Measurements from ENCODE around the gene CDH26. TPM values are rescaled to one million over a fixed set of nuclear protein-coding genes. Genes with fewer than 3 reads are reported as not detected.
"Not testable (repeated sequence)": the region's sequence is repeated elsewhere in the genome, so short reads cannot be mapped to it uniquely, and the experiment has no call there.

CDH26 gene
- total and polyA plus RNA-seq, 10 of the 15 experiments (the other 5 are each of a cell fraction or from before 2014, with no cell fraction given) = 0.03 to 0.19 (median 0.08) TPM; not detected in 4

- TF ChIP-seq CREM (IDR thresholded peaks at IDR 0.05; ENCODE audit: low read depth) (no peak), ZNF207 (IDR thresholded peaks at IDR 0.05; ENCODE audit: borderline replicate concordance) (no peak), CEBPB (IDR thresholded peaks at IDR 0.05; ENCODE audit: borderline replicate concordance in 1 of 2, low read depth in 2 of 2, low read length in 2 of 2) (no peak), NRF1 (conservative IDR thresholded peaks at IDR 0.05; ENCODE audit: low read depth, low read length) (no peak)
Observed at GRCh38 chr20:60040471-60041162, 82.4 kb downstream of the CDH26 start (continued).

DNA sequence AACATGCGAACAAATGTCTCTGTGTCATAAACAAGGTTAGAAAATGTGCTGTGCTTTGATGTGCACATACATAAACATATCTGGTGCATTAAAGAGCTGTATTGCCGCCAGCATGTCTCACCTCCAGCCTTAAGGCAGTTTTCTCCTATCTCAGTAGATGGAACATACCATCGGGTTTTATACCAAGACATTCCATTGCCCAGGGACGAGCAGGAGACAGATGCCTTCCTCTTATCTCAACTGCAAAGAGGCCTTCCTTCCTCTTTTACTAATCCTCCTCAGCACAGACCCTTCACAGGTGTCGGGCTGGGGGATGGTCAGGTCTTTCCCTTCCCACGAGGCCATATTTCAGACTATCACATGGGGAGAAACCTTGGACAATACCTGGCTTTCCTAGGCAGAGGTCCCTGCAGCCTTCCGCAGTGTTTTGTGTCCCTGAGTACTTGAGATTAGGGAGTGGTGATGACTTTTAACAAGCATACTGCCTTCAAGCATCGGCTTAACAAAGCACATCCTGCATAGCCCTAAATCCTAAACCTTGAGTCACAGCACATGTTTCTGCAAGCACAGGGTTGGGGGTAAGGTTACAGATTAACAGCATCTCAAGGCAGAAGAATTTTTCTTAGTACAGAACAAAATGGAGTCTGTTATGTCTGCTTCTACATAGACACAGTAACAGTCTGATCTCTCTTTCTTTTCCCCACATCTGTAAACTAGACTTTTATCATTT, 83.4 kb downstream of the CDH26 start:
- CTCF ChIA-PET; H3K36me3 ChIP-seq (ENCODE audit: control insufficient read depth in 2 of 2, insufficient read depth in 2 of 2, low read length in 1 of 2); H3K27me3 ChIP-seq (replicated peaks in 1 of 2; ENCODE audit: control insufficient read depth in 2 of 2, insufficient read depth in 2 of 2, low read length in 1 of 2); H3K4me1 ChIP-seq (ENCODE audit: control insufficient read depth, insufficient read depth, low read length); intact Hi-C loops (cut with micrococcal nuclease; ENCODE audit: unreplicated experiment); H3K79me2 ChIP-seq (ENCODE audit: control insufficient read depth, insufficient read depth, low read length); H2AFZ ChIP-seq (ENCODE audit: control insufficient read depth, low read depth, low read length); H3K9ac ChIP-seq (ENCODE audit: control insufficient read depth, insufficient read depth, low read length); H3K4me2 ChIP-seq (ENCODE audit: control insufficient read depth, insufficient read depth); in situ Hi-C loops (cut with MboI); H3K27ac ChIP-seq (ENCODE audit: control insufficient read depth, insufficient read depth); RAD21 ChIA-PET (ENCODE audit: unreplicated experiment); H4K20me1 ChIP-seq (ENCODE audit: control insufficient read depth, insufficient read depth); BruUV-seq (replicated peaks); H3K4me3 ChIP-seq; DNase-seq (ENCODE audit: low read depth, low spot score); FAIRE-seq; H3K9me3 ChIP-seq (replicated peaks; ENCODE audit: control insufficient read depth, insufficient read depth, low read length); POLR2A ChIA-PET; ATAC-seq: not testable (repeated sequence)
- SMC1A ChIA-PET (ENCODE audit: uncharacterized antibody, unreplicated experiment) = interaction anchor here (0.6 kb wide), 1 partner anchor 704 kb away, joined by 3 read pairs; no protein-coding TSS in a partner anchor
- WGBS (ENCODE audit: insufficient coverage, insufficient replicate concordance, low lambda C conversion rate, missing lambda C conversion rate) = 9% methylated on average over 7 of the region's 8 CpGs
